ENCODE measurements around the gene RGS3. TPM values are rescaled to one million over a fixed set of nuclear protein-coding genes. Genes with fewer than 3 reads are reported as not detected.

Gene RGS3
- polyA plus RNA-seq, 1 donor = 44.8 TPM

DNA sequence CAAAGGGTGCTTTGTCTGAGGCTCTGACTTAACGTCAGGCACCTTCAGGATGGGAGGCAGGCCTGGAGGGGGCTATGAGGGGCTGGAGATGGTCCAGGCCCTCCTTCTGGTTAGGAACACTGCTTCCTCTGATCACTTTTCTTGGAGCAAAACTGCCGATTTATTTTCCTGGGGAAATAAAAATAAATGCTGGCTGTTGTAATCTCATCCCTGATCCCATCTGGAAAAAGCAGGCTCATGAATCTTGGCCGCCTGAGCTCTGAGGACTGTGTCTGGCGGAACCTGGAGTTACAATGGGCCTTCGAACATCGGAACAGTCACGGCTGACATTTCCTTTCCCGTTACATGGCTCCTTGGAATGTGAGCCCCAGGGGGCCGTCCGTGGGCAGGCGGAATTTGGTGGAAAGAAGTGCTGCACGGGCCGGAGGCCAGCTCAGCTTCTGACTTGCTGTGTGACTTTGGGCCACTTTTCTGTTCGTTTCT, 157.8 kb downstream of the RGS3 start:
- DNase-seq = peak; percentile 92

DNA sequence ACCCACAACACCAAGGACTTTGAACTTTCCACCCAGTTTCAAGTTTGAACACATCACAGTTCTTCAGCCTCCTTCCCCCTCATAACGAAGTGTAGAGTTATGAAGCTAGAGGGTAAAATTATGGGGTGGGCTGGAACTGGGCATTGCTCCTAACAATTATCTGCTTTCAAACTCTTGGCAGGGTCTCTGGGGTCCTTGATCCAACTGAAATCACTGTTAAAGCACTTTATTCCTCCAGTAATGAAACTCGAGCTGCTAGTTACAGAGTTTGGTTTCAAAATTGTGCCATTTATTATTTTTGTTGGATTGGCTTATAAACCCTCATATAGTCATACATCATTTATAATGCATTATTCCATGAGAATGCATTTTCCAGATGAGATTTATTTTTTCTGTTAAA, 158.5 kb downstream of the RGS3 start:
- peak; percentile 79 for DNase-seq

DNA sequence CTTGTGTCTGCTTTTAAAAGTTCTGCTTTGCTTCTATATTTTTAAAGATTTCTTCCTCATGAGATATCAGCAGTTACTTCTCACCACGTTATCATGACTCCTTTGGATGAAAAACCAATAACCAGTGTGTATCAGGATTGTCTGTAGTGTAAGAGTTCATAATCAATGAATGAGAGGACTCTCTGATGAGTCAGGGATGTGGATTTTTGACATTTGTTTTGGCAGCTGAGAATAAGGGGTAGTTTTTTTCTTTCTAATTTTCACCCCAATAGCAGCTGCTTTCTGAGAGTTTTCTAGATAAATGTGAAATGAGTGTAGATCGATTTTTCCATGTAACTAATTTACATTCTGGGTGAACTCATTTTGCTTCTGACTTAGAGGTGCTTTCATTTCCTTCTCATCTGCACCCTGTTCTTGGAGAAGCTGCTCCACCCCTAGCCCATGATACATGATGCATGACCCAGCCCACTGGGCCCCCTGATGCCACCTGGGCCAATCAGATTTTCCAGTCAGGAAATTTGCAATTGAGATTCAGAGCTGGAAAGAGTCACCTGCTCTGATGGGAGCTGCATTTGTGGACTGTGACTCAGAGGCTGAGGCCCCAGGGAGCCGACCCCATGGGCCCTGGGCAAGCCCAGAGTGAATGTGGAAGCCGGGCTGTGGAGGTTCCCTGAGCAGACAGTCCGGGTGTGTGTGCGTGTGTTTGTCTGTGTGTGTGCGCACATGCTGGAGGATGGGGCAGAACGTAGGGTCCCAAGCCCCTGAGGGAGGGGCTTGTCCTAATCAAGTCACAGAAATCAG, 159.3 kb downstream of the RGS3 start:
- no peak for DNase-seq

DNA sequence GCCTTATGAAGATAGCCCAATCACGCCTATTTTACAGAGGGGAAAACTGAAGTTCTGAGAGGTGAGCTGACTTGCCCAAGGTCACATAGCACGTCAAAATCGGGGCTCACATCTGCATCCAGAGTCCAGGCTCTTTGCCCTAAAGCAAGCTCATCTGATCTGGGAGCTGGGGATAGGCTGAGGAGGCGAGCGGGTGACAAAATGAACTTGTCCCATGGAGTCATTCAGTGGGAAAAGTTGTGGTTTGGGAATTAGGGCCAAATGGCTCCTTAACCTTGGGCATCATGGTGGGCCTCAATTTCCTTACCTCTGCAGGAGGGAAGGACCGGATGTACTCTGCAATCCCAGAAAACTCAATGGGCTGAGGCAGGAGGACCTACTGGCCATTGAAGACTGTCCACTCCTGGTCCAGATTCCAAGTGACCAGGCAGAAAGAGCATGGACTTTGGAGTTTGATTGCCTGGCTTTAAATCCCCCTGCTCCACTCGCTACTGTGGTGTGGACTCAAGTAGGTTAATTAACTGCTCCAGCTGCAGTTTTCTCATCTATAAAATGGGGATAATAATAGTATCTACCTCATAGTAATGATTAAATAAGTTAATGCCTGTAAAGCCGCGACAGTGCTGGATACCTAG, 160.4 kb downstream of the RGS3 start:
- no peak for DNase-seq

DNA sequence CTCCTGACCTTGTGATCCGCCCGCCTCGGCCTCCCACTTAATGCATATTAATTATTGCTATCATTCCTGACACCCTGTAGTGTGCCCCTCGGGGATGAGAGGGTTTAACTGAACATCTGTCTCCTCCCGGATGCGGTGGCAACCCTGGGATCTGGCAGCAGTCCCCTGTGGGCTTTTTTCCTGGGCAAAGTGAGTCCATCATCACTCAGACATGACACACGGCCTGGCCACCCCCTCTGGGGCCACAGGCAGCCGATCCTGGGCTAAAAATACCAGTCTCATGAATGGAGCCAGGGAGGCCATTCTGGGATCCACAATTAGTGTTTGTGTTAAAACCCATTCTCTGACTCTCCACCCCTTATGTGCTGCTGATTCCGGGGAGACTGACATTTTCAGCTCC, 161.2 kb downstream of the RGS3 start:
- DNase-seq = no peak

DNA sequence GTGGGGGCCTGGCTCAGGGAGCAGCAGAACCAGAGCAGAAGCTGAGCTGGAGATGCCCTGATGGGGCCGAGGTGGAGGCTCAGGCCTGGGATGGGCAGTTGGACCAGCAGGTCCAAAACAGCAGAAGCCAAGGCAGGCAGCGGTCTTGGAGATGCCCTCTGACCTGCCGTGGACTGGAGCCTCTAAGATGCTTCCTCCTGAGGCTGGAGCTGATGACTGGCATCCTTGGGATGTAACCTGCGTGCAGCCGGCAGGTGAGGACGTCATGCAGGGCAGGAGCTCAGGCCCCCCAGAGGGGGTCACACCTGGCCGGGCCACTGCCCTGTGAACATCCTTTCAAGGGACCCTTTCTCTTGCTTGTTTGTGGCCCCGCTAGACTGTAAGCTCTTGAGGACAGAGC, 162.0 kb downstream of the RGS3 start:
- DNase-seq = no peak

DNA sequence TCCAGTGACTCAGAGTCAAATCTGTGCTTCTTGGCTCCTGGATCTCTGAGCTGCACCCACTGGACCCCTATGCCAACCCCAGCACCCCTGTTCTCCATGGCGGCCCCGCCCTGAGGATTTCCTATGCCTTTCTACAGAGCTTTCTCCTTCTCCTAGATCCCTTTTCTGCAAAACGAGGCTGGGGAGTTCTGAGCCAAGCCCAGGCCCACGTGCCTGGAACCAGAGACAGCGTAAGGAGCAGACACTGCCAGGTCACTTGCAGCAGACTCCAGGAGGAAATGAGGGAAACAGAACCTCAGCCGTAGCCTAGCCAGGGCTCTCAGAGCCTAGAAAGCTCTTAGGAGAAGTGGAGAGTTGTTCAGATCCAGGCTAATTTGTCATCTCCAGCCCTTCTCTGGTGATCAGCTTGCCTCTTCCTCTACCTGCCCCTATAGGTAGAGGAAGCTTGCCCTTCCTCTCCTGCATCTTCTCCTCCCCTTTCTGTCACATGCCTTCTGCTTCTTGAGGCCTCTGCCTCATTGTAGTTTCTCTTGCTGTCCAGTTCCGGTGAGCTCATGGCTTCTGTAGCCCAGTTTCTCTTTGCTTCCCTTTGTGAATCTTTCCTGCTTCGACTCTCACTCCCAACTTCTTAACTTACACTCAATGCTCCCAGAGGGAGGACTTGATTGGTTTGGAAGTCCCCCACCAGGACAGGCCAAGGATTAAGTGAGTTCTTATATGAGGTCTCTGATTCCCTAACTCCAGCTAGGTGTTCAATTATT, 163.4 kb downstream of the RGS3 start:
- peak; percentile 92 for DNase-seq

DNA sequence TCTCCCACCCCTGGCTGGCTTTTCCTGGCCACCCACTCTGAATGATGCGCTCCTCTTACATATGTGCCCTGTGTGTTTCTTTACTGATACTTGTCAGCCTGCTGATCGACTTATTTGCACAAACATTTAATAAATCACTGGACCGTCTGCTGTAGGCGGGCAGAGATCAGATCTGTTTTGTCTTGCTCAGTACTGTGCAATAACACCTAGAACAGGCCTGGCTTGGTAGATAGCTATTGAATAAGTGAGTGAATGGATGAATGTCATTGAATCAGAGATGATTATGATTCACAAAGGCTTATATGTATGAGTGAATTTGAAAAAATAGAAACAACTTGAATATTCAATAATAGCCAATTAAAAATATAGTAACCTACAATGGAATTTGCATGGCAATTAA, 165.1 kb downstream of the RGS3 start:
- no peak for DNase-seq

DNA sequence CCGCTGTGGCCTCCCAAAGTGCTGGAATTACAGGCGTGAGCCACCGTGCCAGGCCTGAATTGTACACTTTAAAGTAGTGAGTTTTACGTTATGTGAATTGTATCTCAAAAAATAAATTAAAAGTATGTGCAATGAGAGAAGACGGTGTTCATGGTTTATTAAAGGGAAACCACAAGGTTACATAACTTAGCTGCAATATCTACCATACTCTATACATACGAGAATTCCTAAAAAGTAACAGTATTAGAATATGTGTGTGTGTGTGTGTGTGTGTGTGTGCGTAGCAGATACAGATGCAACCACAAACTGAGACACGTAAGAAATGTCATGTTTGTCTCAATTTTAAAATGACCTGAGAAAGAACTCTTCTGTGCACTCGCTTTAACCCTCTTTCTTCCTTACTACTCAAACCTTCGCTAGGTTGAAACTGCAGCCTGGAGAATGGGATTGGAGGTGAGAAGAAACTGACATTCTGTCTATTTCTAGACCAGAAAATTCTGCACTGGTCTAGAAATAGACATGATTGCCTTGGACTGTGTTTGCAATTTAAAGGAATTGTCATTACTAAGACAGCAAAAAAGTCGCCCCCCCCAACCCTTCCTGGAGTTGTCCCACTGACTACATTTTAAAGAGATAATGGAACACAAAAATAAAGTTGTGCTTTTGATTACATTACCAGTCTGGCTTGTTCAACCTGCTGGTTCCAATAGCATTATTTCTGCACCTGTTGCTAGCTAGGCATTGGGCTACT, 167.0 kb downstream of the RGS3 start:
- DNase-seq = peak; percentile 73

DNA sequence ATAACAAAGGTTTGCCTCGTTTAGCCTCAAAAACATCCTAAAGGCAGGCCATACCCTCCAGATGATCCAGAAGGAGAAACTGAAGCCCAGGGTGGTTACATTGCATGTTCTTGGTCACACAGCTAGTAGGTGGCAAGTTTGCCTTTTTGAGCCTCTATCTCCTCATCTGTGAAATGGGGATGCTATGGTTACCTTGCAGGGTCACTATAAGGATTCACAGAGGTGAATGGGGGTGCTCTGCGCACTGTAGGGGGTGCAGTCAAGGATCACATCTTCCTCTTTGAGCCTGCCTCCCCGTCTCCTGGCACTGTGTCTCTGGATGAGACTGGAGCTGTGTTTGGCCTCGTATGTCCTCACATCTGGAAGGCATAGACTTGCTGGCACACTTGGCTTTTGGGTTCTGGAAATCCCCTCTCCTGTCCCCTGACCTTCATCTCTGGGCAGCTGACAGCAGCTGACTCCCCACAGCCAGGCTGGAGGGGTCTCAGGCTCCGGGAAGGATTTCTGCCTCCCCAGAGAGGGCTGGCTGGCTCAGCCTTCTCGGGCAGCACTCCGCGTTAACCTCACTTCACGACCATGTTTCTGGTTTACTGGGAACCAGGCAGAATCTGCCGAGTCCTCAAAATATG, 167.7 kb downstream of the RGS3 start:
- peak; percentile 68 for DNase-seq

DNA sequence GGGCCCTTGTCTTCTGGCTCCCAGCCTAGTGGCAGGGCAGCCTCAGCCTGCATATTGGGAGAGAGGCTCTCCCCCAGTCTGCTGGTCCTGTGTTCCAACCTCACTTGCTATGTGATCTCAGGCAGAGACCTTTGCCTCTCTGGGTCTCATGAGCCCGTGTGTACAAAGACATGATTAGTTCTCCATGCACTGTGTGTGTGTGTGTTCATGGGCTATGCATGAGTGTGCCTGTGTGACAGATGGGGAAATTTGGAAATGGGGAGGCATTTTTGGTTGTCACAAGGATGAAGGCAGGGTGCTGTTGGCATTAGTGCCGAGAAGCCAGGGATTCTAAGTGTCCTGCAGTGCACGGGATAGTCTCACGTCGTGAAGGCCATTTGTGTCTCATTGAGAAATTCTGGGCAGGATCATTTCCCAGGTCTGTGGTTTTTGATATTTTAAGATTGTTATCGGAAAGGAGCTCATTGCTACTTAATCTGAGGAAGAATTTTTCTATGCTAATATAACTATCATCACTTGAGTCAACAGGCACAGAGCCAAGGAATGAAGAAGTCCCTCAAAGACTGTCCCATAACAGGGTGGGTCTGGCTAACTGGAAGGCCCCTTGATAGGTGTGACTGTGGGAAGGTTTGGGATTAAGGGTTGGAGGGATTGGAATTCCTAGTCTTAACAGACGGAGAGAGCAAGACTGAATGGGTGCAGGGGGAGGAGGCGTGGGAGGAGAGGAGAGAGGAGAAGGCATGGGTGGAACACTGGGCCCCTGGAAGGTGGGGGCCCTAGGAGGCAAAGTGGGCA, 168.5 kb downstream of the RGS3 start:
- no peak for DNase-seq

DNA sequence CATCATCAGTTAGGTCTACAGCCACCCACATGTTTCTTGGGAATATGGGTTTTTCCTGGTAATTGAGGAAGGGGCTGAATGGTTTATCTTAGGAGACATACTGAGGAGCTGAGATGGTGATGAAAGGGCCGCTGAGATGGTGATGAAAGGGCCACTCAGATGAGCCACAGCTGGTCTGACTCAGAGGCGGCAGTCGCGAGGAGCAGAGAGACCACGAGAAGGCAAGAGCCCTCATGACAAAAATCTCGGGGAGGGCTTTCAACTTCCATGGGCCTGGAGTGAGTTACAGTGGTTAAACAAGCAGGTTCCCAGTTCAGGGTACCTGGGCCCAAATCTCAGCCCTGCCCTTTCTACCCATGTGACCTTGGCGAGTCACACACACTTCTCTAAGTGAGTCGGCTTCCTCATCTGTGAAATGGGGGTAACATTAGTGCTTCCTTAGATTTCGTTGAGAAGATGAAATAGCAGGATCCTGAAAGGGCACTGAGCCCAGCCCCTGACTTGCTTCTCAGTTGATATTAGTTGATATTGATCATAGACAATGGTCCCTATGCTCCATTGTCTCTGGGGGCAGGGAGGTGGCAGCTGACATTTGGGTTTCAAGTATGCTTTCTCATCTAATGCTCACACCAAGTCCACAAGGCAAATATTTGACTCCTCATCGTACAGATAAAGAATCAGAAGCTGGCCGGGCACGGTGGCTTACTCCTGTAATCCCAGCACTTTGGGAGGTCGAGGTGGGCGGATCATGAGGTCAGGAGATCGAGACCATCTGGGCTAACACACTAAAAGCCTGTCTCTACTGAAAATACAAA, 169.5 kb downstream of the RGS3 start:
- DNase-seq = no peak

DNA sequence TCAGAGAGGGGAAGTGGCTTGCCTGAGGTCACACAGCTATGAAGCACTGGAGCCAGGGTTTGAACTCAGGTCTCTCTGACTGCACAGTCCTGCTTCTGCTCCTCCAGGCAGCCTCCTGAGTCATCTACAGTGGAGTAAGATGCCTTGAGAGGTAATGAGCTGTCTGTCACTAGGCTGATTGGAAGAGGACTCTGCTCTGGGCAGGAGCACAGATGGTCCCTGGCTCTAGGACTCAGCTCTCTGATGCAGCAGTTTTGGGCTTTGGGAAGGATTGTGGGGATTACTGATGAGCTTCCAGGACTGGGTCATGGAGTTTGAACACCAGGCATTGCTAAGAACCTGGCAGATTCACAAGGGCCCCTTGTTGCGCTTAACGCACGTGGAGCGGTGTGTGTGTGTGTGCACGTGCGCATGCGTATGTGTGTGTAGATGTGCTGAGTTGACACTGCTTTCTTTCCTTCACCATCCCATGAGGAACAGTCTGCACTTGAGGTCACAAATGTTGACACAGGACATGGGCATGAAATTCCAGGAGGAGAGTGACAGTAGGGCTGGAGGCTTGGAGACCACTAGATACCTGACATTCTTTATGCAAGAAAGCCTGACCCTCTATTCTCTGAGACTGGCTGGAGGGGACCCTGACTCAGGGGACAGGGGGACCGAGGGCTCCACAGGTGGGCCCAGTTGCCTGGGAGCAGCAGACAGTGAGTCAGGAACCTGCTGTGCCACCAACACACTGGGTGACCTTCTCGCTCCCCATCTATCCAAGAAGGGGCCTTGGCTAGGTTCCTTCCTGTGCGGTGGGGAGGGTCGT, 170.5 kb downstream of the RGS3 start:
- DNase-seq = no peak

DNA sequence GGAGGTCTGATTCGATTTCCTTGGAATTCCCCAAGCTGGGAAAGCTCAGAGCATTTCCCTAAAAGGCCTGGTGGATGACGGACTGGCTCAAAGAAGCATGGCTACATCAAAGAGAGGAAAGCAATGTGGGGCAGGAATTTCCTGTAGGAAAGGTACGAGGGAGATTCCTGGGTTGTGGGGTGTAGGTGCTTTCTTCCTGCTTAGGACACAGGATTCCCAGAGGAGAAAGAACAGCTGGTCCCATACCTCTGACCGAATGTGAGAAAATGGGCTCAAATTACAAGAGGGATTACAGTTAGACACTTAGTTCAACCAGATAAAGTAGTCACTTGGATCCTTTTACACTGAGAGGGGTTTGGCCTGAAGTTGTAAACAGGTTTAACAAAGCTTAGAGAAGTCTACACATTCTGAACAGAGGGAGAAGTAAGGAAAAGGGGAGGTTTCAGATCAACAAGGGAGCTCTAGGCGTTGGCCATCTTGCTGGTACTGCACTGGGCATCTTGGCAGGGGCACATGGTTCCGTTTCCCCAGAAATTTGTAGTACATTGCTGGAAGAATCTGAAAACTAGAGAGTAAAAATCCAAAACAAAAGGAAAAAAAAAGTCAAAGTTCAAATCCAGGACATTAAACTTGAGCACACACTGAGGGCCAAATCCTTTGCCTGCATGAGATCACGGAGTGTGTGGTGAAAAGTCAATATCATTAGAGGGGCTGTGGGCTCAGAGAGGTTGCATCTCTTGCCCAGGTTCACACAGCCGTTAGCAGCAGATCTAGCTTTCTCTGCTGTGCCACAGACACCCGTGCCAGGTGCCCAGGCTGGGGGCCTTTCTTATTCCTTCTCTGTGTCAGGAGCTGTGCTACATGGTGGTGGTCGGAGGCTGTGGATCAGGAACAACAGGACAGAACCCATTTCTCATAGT, 171.3 kb downstream of the RGS3 start:
- no peak for DNase-seq

DNA sequence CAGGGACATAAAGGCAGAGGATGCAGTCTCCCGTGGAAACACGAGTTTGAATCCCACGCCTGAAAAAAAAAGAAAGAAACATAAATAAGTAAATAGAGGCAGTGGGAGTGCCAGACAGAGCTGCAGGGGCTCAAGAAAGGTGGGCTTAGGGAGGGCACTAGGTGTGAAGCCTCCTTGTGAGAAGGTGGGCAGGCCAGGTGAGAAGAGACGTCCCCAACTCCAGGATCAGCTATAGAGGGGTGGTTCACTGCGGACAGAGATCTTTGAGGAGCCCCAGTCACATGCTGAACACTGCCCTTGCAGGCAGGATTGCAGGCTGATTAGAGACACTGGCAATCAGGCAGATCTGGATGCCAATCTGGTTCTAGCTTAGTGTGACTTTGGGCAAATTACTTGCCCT, 172.1 kb downstream of the RGS3 start:
- DNase-seq = no peak

DNA sequence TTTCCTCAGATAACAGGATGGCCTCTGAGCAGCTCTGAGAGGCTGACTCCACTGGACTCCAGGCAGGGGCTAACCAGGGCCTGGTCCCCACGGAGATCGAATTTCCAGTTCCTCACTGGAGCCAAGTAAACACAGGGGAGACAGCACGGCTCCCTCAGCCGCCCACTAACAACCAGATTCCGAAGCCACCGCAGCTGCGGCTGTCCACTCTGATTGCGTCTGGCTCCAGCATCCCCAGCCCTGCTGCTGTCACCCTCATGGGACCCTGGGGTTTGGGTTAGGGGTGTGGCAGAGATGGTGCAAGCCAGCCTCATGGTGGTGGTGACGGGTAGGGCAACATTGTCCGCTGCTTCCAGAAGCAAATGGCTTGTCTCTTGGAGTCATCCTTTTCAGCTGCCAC, 172.6 kb downstream of the RGS3 start:
- DNase-seq = no peak

DNA sequence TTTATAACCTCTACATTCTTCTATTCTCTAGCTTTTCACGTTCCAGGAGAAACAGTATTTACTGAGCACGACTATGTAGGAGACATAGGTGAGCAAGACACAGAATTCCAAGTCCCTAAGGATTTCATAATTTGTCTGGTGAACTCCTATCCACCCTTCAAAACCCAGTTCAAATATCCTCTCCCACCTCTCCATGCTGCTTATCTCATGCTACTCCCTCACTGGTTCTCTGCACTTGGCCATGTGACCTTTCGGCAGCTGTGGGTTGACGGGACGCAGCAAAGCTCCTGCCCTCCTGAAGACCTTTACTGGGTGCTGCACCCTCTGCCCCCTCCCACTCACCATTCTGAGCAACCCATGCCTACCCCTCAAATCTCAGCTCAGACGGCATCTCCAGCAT, 173.2 kb downstream of the RGS3 start:
- DNase-seq = no peak

DNA sequence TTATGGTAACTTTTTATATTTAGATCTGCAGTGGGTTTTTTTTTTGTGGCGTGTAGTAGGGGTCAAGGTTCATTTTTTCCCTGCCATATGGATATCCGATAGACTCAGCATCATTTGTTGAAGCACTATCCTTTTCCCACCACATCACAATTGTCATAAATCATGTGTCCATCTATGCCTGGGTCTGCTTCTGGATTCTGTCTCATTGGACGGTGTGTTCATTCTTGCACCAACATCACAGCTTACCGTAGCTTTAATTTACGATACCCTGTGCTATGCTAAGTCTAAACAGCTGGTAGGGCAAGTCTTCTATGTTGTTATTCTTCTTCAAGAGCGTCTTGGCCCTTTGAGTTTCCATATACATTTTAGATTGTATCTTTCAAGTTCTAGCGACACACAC, 175.0 kb downstream of the RGS3 start:
- DNase-seq = no peak

Measured in hindlimb muscle (tissue), 1 donor.